Smooth muscle cell (in vitro differentiated cells): ENCODE measurements around the gene MRE11. TPM values are rescaled to one million over a fixed set of nuclear protein-coding genes. Genes with fewer than 3 reads are reported as not detected.

Source experiments
- DNase-seq: peaks from one replicate; lab custom pipeline; 2025; ENCODE audit not compliant: unreplicated experiment; lab: John Stamatoyannopoulos, UW
- H2AFZ ChIP-seq: fragments of 200-600 bp; sonication (generic); 2 replicates; pipeline ENCODE4 v1.6.0; 2016; ENCODE audit warnings: antibody characterized with exemption, low read depth, mild to moderate bottlenecking
- H3F3A ChIP-seq: fragments of 200-600 bp; sonication (generic); 2 replicates; pipeline ENCODE4 v1.6.0; 2017; ENCODE audit warnings: antibody characterized with exemption, low read depth
- H3K27ac ChIP-seq: fragments of 200-600 bp; sonication (generic); 2 replicates; pipeline ENCODE4 v1.5.1; 2016; ENCODE audit warnings: low read depth, mild to moderate bottlenecking
- H3K27me3 ChIP-seq: fragments of 200-600 bp; sonication (generic); 2 replicates; pipeline ENCODE4 v1.6.1; 2016; ENCODE audit warnings: low read depth, mild to moderate bottlenecking
- H3K36me3 ChIP-seq: fragments of 200-600 bp; sonication (generic); 2 replicates; pipeline ENCODE4 v1.5.1; 2016; ENCODE audit warnings: low read depth
- H3K4me1 ChIP-seq: fragments of 200-600 bp; sonication (generic); 2 replicates; pipeline ENCODE4 v1.5.1; 2016; ENCODE audit warnings: low read depth
- H3K4me2 ChIP-seq: fragments of 200-600 bp; sonication (generic); 2 replicates; pipeline ENCODE4 v1.6.0; 2016; ENCODE audit warnings: mild to moderate bottlenecking
- H3K4me3 ChIP-seq: fragments of 200-600 bp; sonication (generic); 2 replicates; pipeline ENCODE4 v1.5.1; 2016; ENCODE audit warnings: mild to moderate bottlenecking
- H3K79me2 ChIP-seq: fragments of 200-600 bp; sonication (generic); 2 replicates; pipeline ENCODE4 v1.6.0; 2016; ENCODE audit warnings: low read depth, mild to moderate bottlenecking
- H3K9ac ChIP-seq: fragments of 200-600 bp; sonication (generic); 2 replicates; pipeline ENCODE4 v1.6.0; 2016; ENCODE audit warnings: low read depth
- H3K9me3 ChIP-seq: fragments of 200-600 bp; sonication (generic); replicated peaks from 2 replicates; pipeline ENCODE4 v1.5.1; 2016; ENCODE audit warnings: low read depth
- H4K20me1 ChIP-seq: fragments of 200-600 bp; sonication (generic); 2 replicates; pipeline ENCODE4 v1.6.0; 2016; ENCODE audit warnings: low read depth
- CTCF ChIP-seq: fragments of 200-600 bp; sonication (generic); IDR thresholded peaks from 2 replicates; pipeline ENCODE4 v1.5.1; 2017; ENCODE audit warnings: borderline replicate concordance, mild to moderate bottlenecking, antibody characterized with exemption; ENCODE audit not compliant: insufficient read depth, poor library complexity, severe bottlenecking
- WGBS: methylation state at CpG from one replicate; pipeline ENCODE4 v1.1.7; 2016; ENCODE audit warnings: low lambda C conversion rate; 5-methylcytosine and 5-hydroxymethylcytosine counted together
- polyA plus RNA-seq: library from polyadenylated mRNA; unstranded; fragments of >200 nt; fragmentation: Nextera tagmentation; extraction: Ambion mirVana; gene quantifications from 2 replicates; pipeline ENCODE4 v1.2.1, GENCODE V29; 2016
- total RNA-seq: library from RNA; depleted of rRNA; stranded (reverse); fragments of >200 nt; gene quantifications from 2 replicates; pipeline ENCODE4 v1.2.3, GENCODE V29; 2014

The MRE11 gene
- total and polyA plus RNA-seq, 2 experiments from 2014 or later, result 5.1 to 15.1 TPM

GRCh38 chr11:94516725-94517124, 23.1 kb upstream of the MRE11 start:
- Histone ChIP-seq H3K4me3 (no peak overlapping the region), H3K79me2 (no peaks in the 10 kb centered on the region), H3F3A (no peaks in the 10 kb centered on the region), H3K4me2 (no peak overlapping the region), H3K36me3 (no peaks in the 10 kb centered on the region), H3K27ac (no peak overlapping the region), H3K9me3 (no peaks in the 10 kb centered on the region), H4K20me1 (no peaks in the 10 kb centered on the region), H3K9ac (no peak overlapping the region), H3K27me3 (peaks cover 31% of the 10 kb centered on the region), H2AFZ (no peak overlapping the region), H3K4me1 (no peaks in the 10 kb centered on the region)
- 40% methylated on average over 1 of the region's 1 CpG for WGBS
- DNase-seq, result no peak
- no peak for TF ChIP-seq CTCF

- no peak overlapping the region for H3K4me2 ChIP-seq
- H3K4me1 ChIP-seq, result no peaks in the 10 kb centered on the region
- TF ChIP-seq CTCF, result no peak
- H3K4me3 ChIP-seq, result no peak overlapping the region
- H3F3A ChIP-seq, result no peaks in the 10 kb centered on the region
- no peak for DNase-seq
- no peak overlapping the region for H3K9ac ChIP-seq
- no peak overlapping the region for H2AFZ ChIP-seq
- peaks cover 31% of the 10 kb centered on the region for H3K27me3 ChIP-seq
- no peaks in the 10 kb centered on the region for H3K9me3 ChIP-seq
- H4K20me1 ChIP-seq, result no peaks in the 10 kb centered on the region
- no peaks in the 10 kb centered on the region for H3K79me2 ChIP-seq
- WGBS, result 87% methylated on average over 2 of the region's 2 CpGs
- H3K27ac ChIP-seq, result no peak overlapping the region
- H3K36me3 ChIP-seq, result no peaks in the 10 kb centered on the region
Measured at GRCh38 chr11:94515398-94515797, 21.8 kb upstream of the MRE11 start.

GRCh38 chr11:94513091-94513490, 19.4 kb upstream of the MRE11 start:
- TF ChIP-seq CTCF, result no peak
- WGBS, result 83% methylated on average over 2 of the region's 2 CpGs
- DNase-seq, result no peak
- Histone ChIP-seq H3K27ac (no peak overlapping the region), H3K4me2 (peak overlapping the region; percentile 89), H4K20me1 (no peaks in the 10 kb centered on the region), H3K9me3 (no peaks in the 10 kb centered on the region), H3K27me3 (peaks cover 31% of the 10 kb centered on the region), H3K9ac (no peak overlapping the region), H3K79me2 (no peaks in the 10 kb centered on the region), H3K4me1 (no peaks in the 10 kb centered on the region), H3K36me3 (no peaks in the 10 kb centered on the region), H3K4me3 (no peak overlapping the region), H3F3A (no peaks in the 10 kb centered on the region), H2AFZ (no peak overlapping the region)
